ENCODE measurements around the gene RELA. TPM values are rescaled to one million over a fixed set of nuclear protein-coding genes. Genes with fewer than 3 reads are reported as not detected.

The RELA gene
- total and polyA plus RNA-seq, 2 donors (not counting 3 experiments of a cell fraction or from before 2014, with no cell fraction given) = 78.7 to 105 TPM

- dilution Hi-C loops (cut with MboI; ENCODE audit: extremely low pct_ligation_motif_present, low sequenced_read_pairs) (no loop called here), intact Hi-C loops (cut with micrococcal nuclease) (loop anchor here (1.0 to 2.0 kb wide), 3 partner anchors 15 to 207 kb away; partner anchors contain the start of genes CFL1 and ZNRD2)
- Histone ChIP-seq H3K9me3 (replicated peaks; ENCODE audit: control insufficient read depth, insufficient read depth, low read length) (no peaks in the 10 kb centered on the region), H3K9ac (replicated peaks; ENCODE audit: extremely low read depth, insufficient read depth, low read length) (peak overlapping the region; percentile 67), H3K4me1 (ENCODE audit: control insufficient read depth, extremely low read depth, insufficient read depth, low read length) (peaks cover 23% of the 10 kb centered on the region), H4K20me1 (replicated peaks; ENCODE audit: control insufficient read depth, extremely low read depth, insufficient read depth, low read length) (no peaks in the 10 kb centered on the region), H3K4me2 (ENCODE audit: insufficient read depth, low read length) (peak overlapping the region; percentile 32), H3K4me3 (replicated peaks in 1 of 3; ENCODE audit: insufficient read depth in 1 of 3, low read depth in 1 of 3, low read length in 3 of 3) (peak overlapping the region in 1 of 3 experiments; percentile 49), H3K9me1 (replicated peaks; ENCODE audit: control insufficient read depth, extremely low read depth, insufficient read depth, low read length) (no peaks in the 10 kb centered on the region), H3K27me3 (ENCODE audit: control insufficient read depth in 2 of 2, insufficient read depth in 2 of 2, low read length in 2 of 2) (no peaks in the 10 kb centered on the region), H3K27ac (ENCODE audit: insufficient read depth, low read depth, low read length) (peak overlapping the region; percentile 95), H2AFZ (ENCODE audit: low read depth, low read length) (no peak overlapping the region), H3K36me3 (ENCODE audit: control insufficient read depth in 2 of 2, extremely low read depth in 1 of 2, insufficient read depth in 2 of 2, low read length in 2 of 2) (peaks cover 0 to 40% of the 10 kb centered on the region in 2 experiments), H3K79me2 (ENCODE audit: control insufficient read depth, insufficient read depth, low read length) (no peaks in the 10 kb centered on the region)
- TF ChIP-seq POLR2AphosphoS5 (IDR thresholded peaks at IDR 0.05; ENCODE audit: insufficient read depth, low read depth, low read length) (no peak), CTCF (IDR thresholded peaks at IDR 0.05; ENCODE audit: extremely low read depth in 1 of 2, insufficient read depth in 1 of 2, low read depth in 1 of 2, low read length in 2 of 2) (no peak), MAX (IDR thresholded peaks at IDR 0.05; ENCODE audit: insufficient read depth, insufficient read length) (no peak)
- CTCF ChIA-PET = interaction anchor here (0.7 to 8.0 kb wide), 4 partner anchors 11 to 128 kb away, joined by 3 to 44 read pairs (median 10); partner anchors contain the start of genes AP5B1, RELA and SIPA1
- peak; percentile 68 for FAIRE-seq
- POLR2A ChIA-PET = interaction anchor here (1.0 to 3.9 kb wide), 3 partner anchors 9 to 14 kb away, joined by 3 to 19 read pairs (median 9); partner anchors contain the start of genes RELA and SIPA1
- BruUV-seq (replicated peaks) = no TSS peak
- DNase-seq (ENCODE audit: low read depth, low spot score) = no peak
Measured at GRCh38 chr11:65651589-65652510, 10.9 kb downstream of the RELA start.

Measured in endothelial cell of umbilical vein (primary cell).